Heart right ventricle (tissue), 16 donors: Measurements from ENCODE around the gene EAPP. TPM values are rescaled to one million over a fixed set of nuclear protein-coding genes. Genes with fewer than 3 reads are reported as not detected.
"Not testable (repeated sequence)": the region's sequence is repeated elsewhere in the genome, so short reads cannot be mapped to it uniquely, and the experiment has no call there.

Source experiments
- ATAC-seq, 8 donors: fragments of 200-7000 bp; cut with Tn5 transposase; one replicate each; pipeline ENCODE4 v1.9.1; 2020; ENCODE audit warnings: mild to moderate bottlenecking in 8 of 8, moderate library complexity in 8 of 8, moderate number of reproducible peaks in 1 of 8
- DNase-seq, 2 donors: peaks; one replicate each; pipeline ENCODE4 v3.0.0-alpha.2; 2020
- H3K27ac ChIP-seq, 10 donors: fragments of 200-600 bp; sonication (generic) in 2 of 10; one replicate each; pipeline versions ENCODE4 v1.5.0 to v1.8.0; 2020 to 2022; ENCODE audit warnings: mild to moderate bottlenecking in 3 of 10
- H3K27me3 ChIP-seq, 7 donors: fragments of 200-600 bp; one replicate each; pipeline ENCODE4 v1.8.0; 2021 to 2022; ENCODE audit warnings: mild to moderate bottlenecking in 2 of 7
- H3K36me3 ChIP-seq, 9 donors: fragments of 200-600 bp; sonication (generic) in 1 of 9; one replicate each; pipeline versions ENCODE4 v1.5.0 to v1.8.0; 2020 to 2022; ENCODE audit warnings: mild to moderate bottlenecking in 2 of 9
- H3K4me1 ChIP-seq, 9 donors: fragments of 200-600 bp; sonication (generic) in 1 of 9; one replicate each; pipeline versions ENCODE4 v1.5.0 to v1.8.0; 2020 to 2022; ENCODE audit warnings: mild to moderate bottlenecking in 4 of 9
- H3K4me3 ChIP-seq, 10 donors: fragments of 200-600 bp; sonication (generic) in 2 of 10; one replicate each; pipeline versions ENCODE4 v1.5.0 to v1.8.0; 2020 to 2022; ENCODE audit warnings: mild to moderate bottlenecking in 7 of 10, moderate library complexity in 2 of 10
- H3K9me3 ChIP-seq, 11 donors: fragments of 200-600 bp in 10 of 11; sonication (generic) in 2 of 11; one replicate each; pipeline versions ENCODE4 v1.5.0 to v1.8.0; 2013 to 2022; ENCODE audit warnings: mild to moderate bottlenecking in 2 of 11, control low read depth in 1 of 11, moderate library complexity in 1 of 11
- CTCF ChIP-seq, 9 donors: fragments of 200-600 bp; sonication (generic) in 2 of 9; IDR thresholded peaks; one replicate each; pipeline versions ENCODE4 v1.5.0 to v1.8.0; 2021 to 2022; ENCODE audit warnings: antibody characterized with exemption in 9 of 9, mild to moderate bottlenecking in 5 of 9, moderate library complexity in 1 of 9
- WGBS, 2 donors: extraction: QIAGEN DNeasy Blood & Tissue Kit; methylation state at CpG; one replicate each; pipeline ENCODE4 v1.1.7; 2013; ENCODE audit warnings: inconsistent platforms in 1 of 2; 5-methylcytosine and 5-hydroxymethylcytosine counted together
- intact Hi-C, 10 donors: fragments of 100-400 bp; cut with DNase I; formaldehyde crosslinking; loops; one replicate each; pipeline versions ENCODE4 v1.11.1 to v1.14.2; 2022
- polyA plus RNA-seq, 2 donors: library from polyadenylated mRNA; stranded (reverse); fragments of 200-250 nt; gene quantifications; one replicate each; pipeline ENCODE4 v1.2.3, GENCODE V29; 2013
- total RNA-seq, 10 donors: library from RNA; stranded (reverse); fragmentation: NEBNext Ultra II Directional in 3 of 10; extraction: Animal tissue kit (Norgen Biotek cat#: 25700) in 3 of 10; gene quantifications; one replicate each; pipeline versions ENCODE4 v1.2.1 to v1.2.4, GENCODE V29; 2021 to 2023
- donor health status: Arrhythmogenic right ventricular cardiomyopathy.
- donor health status: ischemic (EF 13 %, LVEDD 7.1; RV severe dilation, severe dysfunction).
- donor health status: healthy with polysubstance abuse.
- donor health status: DM: no; HTN: yes; CAD: no.
- donor health status: DM: no; HTN: no; CAD: no.
- donor health status: ischemic (EF 25% LVEDD 6.9; RV normal size, moderate dysfunction).
- donor health status: ischemic (EF 25% LVEDD 5.7; RV mildly dilated, moderate dysfunction).
- donor health status: healthy.
- donor health status: DM: yes; HTN: yes; CAD: no.
- donor health status: Ischemic cardiomyopathy.
- donor health status: ischemic (EF 35%, LVEDD 5.7; RV mildly dilated, moderate dysfunction).
- donor health status: nonischemic (EF 11% LVEDD 7.7; RV severe dilation, severe dysfunction).
- donor health status: DM: yes; HTN: yes; CAD: no.
- donor health status: PGD.
- donor health status: ischemic (EF 29% LVEDD 5.4; RV normal size, mild dysfunction).
- donor health status: nonischemic (EF 23%, LVEDD 6.1; RV moderate dilation, normal function).

EAPP gene
- total and polyA plus RNA-seq, 12 donors: 16.4 to 24.5 (median 20.0) TPM

DNA sequence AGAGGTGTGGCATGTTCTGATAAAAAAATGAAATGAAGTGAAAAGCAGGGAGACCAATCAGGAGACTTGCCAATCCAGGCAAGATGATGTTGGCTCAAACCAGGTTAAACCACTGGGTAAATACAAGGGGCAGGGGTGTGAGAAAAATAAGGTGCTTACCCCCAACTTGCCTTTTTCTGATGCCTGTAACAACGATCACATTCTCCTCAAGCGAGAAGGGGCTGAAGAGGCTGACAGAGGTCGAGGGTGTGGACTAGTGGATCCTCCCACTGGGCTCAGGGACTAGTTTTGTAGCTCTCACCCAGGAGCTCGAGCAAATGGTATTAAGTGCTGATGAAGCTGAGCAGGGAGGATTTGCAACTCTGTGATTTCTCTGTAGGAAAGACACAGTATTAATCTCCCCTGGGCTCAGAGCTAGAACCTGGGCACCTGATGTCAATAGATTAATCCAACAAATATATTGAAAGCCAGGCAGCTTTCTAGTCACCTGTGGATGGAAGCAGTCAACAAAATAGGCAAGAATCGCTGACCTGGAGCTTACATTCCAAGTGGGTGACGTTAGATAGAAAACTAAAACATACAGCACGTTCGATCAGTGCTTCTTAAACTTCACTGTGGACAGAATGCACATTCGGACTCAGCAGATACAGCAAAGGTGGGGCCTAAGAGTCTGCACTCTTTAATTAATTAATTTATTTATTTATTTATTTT lies 15.2 kb upstream of the EAPP start:
- H3K9me3 ChIP-seq: no peaks in the 10 kb centered on the region
- peak overlapping the region in 5 of 10 donors; percentile 20 to 60 (median 35) for H3K27ac ChIP-seq
- H3K27me3 ChIP-seq: no peaks in the 10 kb centered on the region
- DNase-seq (no peak), ATAC-seq (no peak)
- peaks cover 0 to 9% (median 0%) of the 10 kb centered on the region in 9 donors for H3K4me1 ChIP-seq
- intact Hi-C loops: no loop called here
- 60 to 61% methylated on average over 9 of the region's 9 CpGs for WGBS, 2 donors
- H3K36me3 ChIP-seq: no peaks in the 10 kb centered on the region
- TF ChIP-seq CTCF (IDR thresholded peaks at IDR 0.05): no peak
- no peak overlapping the region for H3K4me3 ChIP-seq

- ATAC-seq, H3K4me3 ChIP-seq, H3K27me3 ChIP-seq, H3K9me3 ChIP-seq, H3K36me3 ChIP-seq, intact Hi-C loops, H3K27ac ChIP-seq, DNase-seq: not testable (repeated sequence)
- 89 to 94% methylated on average over 19 of the region's 19 CpGs for WGBS, 2 donors
- peaks cover 0 to 13% (median 0%) of the 10 kb centered on the region in 9 donors for H3K4me1 ChIP-seq
These were observed 9.9 kb upstream of the EAPP start for GRCh38 chr14:34549276-34549966.

DNA sequence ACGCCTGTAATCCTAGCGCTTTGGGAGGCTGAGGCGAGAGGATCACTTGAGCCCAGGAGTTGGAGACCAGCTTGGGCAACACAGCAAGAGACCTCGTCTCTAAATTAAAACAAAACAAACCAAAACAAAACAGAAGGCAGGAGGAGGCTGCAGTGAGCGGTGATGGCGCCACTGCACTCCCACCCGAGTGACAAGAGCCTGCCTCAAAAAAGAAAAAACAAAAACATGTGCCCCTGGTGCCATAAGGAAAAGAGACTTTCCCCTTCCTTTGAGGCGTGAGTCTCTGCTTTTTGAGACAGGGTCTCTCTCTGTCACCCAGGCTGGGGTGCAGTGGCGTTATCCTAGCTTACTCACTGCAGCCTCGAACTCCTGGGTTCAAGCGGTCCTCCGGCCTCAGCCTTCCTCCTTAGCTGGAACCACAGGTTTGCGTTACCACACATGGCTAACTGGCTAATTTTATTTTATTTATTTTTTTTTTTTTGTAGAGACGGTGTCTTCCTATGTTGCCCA lies 9.0 kb upstream of the EAPP start:
- intact Hi-C loops: no loop called here
- Histone ChIP-seq H3K4me3 (no peak overlapping the region), H3K27me3 (no peaks in the 10 kb centered on the region), H3K4me1 (peaks cover 0 to 11% (median 0%) of the 10 kb centered on the region in 9 donors), H3K36me3 (no peaks in the 10 kb centered on the region), H3K9me3 (no peaks in the 10 kb centered on the region), H3K27ac (peak overlapping the region in 2 of 10 donors; percentile 15 to 16)
- 94 to 97% methylated on average over 14 of the region's 14 CpGs for WGBS, 2 donors
- ATAC-seq (no peak), DNase-seq (no peak)
- TF ChIP-seq CTCF (IDR thresholded peaks at IDR 0.05): no peak

DNA sequence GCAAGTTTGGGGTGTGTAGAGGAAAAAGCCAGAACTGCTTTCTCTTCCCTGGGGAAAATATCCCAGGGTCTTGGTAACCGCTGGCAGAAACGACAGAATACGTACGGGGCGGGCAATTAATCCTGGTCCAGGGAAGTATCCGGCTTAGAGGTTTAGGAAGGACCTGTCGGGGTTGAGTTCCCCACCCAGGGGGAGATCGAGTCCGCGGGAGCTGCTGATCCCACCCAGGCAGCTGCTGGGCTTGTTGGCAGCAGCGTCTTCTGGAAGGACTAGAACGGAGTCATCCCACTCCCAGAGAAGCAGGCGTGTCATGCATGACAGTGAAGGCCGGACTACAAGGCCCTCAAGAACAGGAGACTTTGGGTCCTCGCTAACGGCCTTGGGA lies 7.6 kb upstream of the EAPP start:
- DNase-seq, H3K36me3 ChIP-seq, H3K9me3 ChIP-seq, H3K4me3 ChIP-seq, H3K27me3 ChIP-seq, intact Hi-C loops, H3K27ac ChIP-seq: not testable (repeated sequence)
- H3K4me1 ChIP-seq: peaks cover 0 to 11% (median 0%) of the 10 kb centered on the region in 9 donors
- WGBS, 2 donors: no CpG with 5 or more reads among the region's 16 CpGs
- peak in 6 of 8 donors; percentile 1 to 42 (median 10) for ATAC-seq

DNA sequence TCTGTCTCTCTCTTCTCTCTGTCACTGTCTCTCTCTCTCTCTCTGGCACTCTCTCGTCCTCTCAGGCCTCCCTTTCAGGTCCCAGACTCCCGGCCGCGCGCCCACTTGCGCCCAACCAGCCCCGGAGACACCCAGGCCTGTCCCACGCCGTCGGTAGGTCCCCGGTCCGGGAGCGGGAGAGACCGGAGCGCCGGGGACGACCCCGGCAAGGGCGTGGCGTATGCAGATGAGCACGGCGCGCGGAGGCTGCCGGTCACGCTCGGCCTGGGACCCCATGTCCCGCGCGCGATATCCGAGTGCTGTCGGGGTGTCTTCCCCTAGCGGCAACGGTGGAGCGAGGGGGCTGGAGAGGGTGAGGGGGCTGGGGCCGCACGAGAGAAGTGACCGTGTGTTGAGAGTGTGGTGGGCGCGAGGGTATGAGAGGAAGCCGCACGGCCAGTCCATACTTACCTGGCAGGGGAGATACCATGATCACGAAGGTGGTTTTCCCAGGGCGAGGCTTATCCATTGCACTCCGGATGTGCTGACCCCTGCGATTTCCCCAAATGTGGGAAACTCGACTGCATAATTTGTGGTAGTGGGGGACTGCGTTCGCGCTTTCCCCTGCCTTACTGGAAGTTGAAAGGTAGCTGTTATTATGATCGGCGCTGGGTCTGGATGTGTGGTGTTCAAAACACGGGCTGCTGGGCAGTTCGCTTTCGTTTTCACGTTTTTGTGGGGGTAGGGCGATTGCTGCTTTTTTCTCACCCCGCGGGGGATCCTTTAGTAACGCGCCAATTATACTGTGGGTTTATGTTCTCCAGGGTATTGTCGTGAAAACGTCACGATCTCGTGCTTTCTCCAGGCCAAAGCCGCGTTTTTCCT lies 7.0 kb upstream of the EAPP start:
- no CpG with 5 or more reads among the region's 68 CpGs for WGBS, 2 donors
- DNase-seq: not testable (repeated sequence)

DNA sequence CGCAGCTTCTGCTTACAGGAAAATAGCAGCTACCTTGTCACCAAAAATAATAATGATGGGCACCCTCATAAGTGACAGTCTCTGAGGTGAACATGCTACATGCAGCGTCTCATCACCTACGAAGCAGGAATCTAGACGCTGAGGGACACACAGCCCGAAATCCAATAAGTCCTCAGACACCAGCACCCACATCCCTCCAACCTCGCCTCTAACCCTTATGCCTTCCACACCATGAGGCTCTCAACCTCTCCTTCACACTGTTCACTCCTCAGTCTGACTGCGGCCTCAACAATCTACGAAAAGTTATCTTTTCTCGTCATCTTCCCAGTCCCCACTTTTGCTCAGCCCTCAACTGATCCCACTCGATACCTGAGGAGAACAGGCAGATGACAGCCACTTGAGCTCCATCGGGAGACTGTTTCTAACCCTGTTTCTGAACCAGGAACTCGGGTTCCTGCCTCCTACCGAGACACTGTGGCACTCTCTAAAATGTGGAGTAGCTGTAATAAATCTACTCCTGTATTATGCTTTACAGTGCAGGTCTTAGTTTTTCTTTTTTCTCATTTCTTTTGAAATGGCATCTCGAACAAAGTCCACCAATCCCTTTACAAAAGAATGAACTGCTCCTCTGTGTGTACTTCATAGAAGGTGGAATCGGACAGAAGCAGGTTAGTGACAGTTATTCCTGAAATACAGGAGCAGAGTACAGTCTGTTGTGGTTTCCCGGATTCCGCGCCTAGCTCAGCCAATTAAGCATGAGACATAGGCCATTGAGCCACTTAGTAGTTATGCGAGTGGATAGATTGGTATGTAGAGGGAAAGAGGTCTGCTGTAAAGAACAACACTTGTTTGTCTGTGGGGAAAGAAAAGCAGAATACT lies 919 bp upstream of the EAPP start:
- H3K27me3 ChIP-seq, ATAC-seq, intact Hi-C loops, DNase-seq, H3K9me3 ChIP-seq: not testable (repeated sequence)
- Histone ChIP-seq H3K4me1 (peaks cover 8 to 28% (median 18%) of the 10 kb centered on the region in 9 donors), H3K36me3 (peaks cover 0 to 24% (median 4%) of the 10 kb centered on the region in 9 donors), H3K4me3 (peak overlapping the region; percentile 74 to 97 (median 89)), H3K27ac (peak overlapping the region; percentile 74 to 99 (median 93))
- WGBS, 2 donors: 83 to 85% methylated on average over 13 of the region's 19 CpGs

More for the DNA sequence above, 7.0 kb upstream of the EAPP start:
- H3K27ac ChIP-seq, H3K27me3 ChIP-seq, H3K36me3 ChIP-seq, H3K9me3 ChIP-seq, H3K4me3 ChIP-seq, intact Hi-C loops: not testable (repeated sequence)
- peaks cover 0 to 11% (median 0%) of the 10 kb centered on the region in 9 donors for H3K4me1 ChIP-seq
- peak; percentile 93 to 95 (median 95) for ATAC-seq
